ENCODE measurements around the gene LIPA. TPM values are rescaled to one million over a fixed set of nuclear protein-coding genes. Genes with fewer than 3 reads are reported as not detected.

LIPA gene
- total and polyA plus RNA-seq, 4 donors = 35.3 to 176 (median 75.9) TPM

GRCh38 chr10:89171996-89172395 is 79.6 kb downstream of the LIPA start:
- H3K4me3 ChIP-seq (ENCODE audit: low read depth in 1 of 3, low read length in 3 of 3) = no peak overlapping the region
- H3K9ac ChIP-seq (ENCODE audit: low read depth in 1 of 2, low read length in 2 of 2) = no peak overlapping the region
- TF ChIP-seq REST (IDR thresholded peaks at IDR 0.05) = no peak
- no peak for TF ChIP-seq HNF4G (IDR thresholded peaks at IDR 0.05)
- TF ChIP-seq TAF1 (conservative IDR thresholded peaks at IDR 0.05) = no peak
- TF ChIP-seq JUND (IDR thresholded peaks at IDR 0.05) = no peak
- no peak for TF ChIP-seq NR2F2 (IDR thresholded peaks at IDR 0.05)
- TF ChIP-seq ATF3 (IDR thresholded peaks at IDR 0.05) = no peak
- no peak for TF ChIP-seq RAD21 (IDR thresholded peaks at IDR 0.05)
- TF ChIP-seq YY1 (IDR thresholded peaks at IDR 0.05) = no peak
- no peak for TF ChIP-seq GABPA (IDR thresholded peaks at IDR 0.05 in 1 of 2, conservative IDR thresholded peaks at IDR 0.05 in 1 of 2)
- TF ChIP-seq MAX (IDR thresholded peaks at IDR 0.05) = no peak
- no peak for TF ChIP-seq SP1 (IDR thresholded peaks at IDR 0.05)
- TF ChIP-seq RXRA (IDR thresholded peaks at IDR 0.05) = no peak
- TF ChIP-seq FOXA1 (IDR thresholded peaks at IDR 0.05) = no peak
- no peak for TF ChIP-seq CTCF (IDR thresholded peaks at IDR 0.05; ENCODE audit: low read depth, low read length, missing input control)
- no peak for TF ChIP-seq EGR1 (IDR thresholded peaks at IDR 0.05; ENCODE audit: low read depth in 2 of 2)
- TF ChIP-seq FOXA2 (IDR thresholded peaks at IDR 0.05) = no peak
- no peak for DNase-seq (ENCODE audit: low spot score)
- H3K4me1 ChIP-seq (ENCODE audit: control insufficient read depth in 4 of 4, insufficient read depth in 4 of 4, low read length in 3 of 4) = no peaks in the 10 kb centered on the region
- H3K27ac ChIP-seq (ENCODE audit: low read depth in 1 of 2, low read length in 2 of 2) = no peak overlapping the region
- H3K9me3 ChIP-seq (ENCODE audit: control insufficient read depth in 4 of 4, low read length in 3 of 4) = no peaks in the 10 kb centered on the region
- peaks cover 0 to 2% (median 0%) of the 10 kb centered on the region in 4 donors for H3K27me3 ChIP-seq (ENCODE audit: control insufficient read depth in 4 of 4, insufficient read depth in 4 of 4, low read length in 3 of 4)
- 91% methylated on average over 4 of the region's 4 CpGs for WGBS
- H3K36me3 ChIP-seq (ENCODE audit: control insufficient read depth in 4 of 4, insufficient read depth in 3 of 4, low read depth in 1 of 4, low read length in 3 of 4) = no peaks in the 10 kb centered on the region

GRCh38 chr10:89171263-89171872 is 80.2 kb downstream of the LIPA start:
- Histone ChIP-seq H3K36me3 (ENCODE audit: control insufficient read depth in 4 of 4, insufficient read depth in 3 of 4, low read depth in 1 of 4, low read length in 3 of 4) (no peaks in the 10 kb centered on the region), H3K27ac (ENCODE audit: low read depth in 1 of 2, low read length in 2 of 2) (no peak overlapping the region), H3K9ac (ENCODE audit: low read depth in 1 of 2, low read length in 2 of 2) (no peak overlapping the region), H3K27me3 (ENCODE audit: control insufficient read depth in 4 of 4, insufficient read depth in 4 of 4, low read length in 3 of 4) (peaks cover 0 to 2% (median 0%) of the 10 kb centered on the region in 4 donors), H3K4me3 (ENCODE audit: low read depth in 1 of 3, low read length in 3 of 3) (no peak overlapping the region), H3K4me1 (ENCODE audit: control insufficient read depth in 4 of 4, insufficient read depth in 4 of 4, low read length in 3 of 4) (no peaks in the 10 kb centered on the region), H3K9me3 (ENCODE audit: control insufficient read depth in 4 of 4, low read length in 3 of 4) (no peaks in the 10 kb centered on the region)
- DNase-seq (ENCODE audit: low spot score) = no peak
- WGBS = 80% methylated on average over 2 of the region's 2 CpGs
- TF ChIP-seq HNF4G (IDR thresholded peaks at IDR 0.05) (no peak), REST (IDR thresholded peaks at IDR 0.05) (no peak), ATF3 (IDR thresholded peaks at IDR 0.05) (no peak), CTCF (IDR thresholded peaks at IDR 0.05; ENCODE audit: low read depth, low read length, missing input control) (no peak), MAX (IDR thresholded peaks at IDR 0.05) (no peak), NR2F2 (IDR thresholded peaks at IDR 0.05) (no peak), ZBTB33 (IDR thresholded peaks at IDR 0.05) (no peak)
